Ishikawa (cell line): Measurements from ENCODE around the gene C13orf46.

Experiments
- CEBPB ChIP-seq: IDR thresholded peaks from 2 replicates; pipeline ENCODE4 v1.6.1; 2012
- CREB1 ChIP-seq: IDR thresholded peaks from 2 replicates; pipeline ENCODE4 v1.6.1; 2012; ENCODE audit warnings: low read depth
- EGR1 ChIP-seq: IDR thresholded peaks from 2 replicates; pipeline ENCODE4 v1.6.1; 2012
- EP300 ChIP-seq: IDR thresholded peaks from 2 replicates; pipeline ENCODE4 v1.6.1; 2012; ENCODE audit warnings: borderline replicate concordance
- FOXM1 ChIP-seq: IDR thresholded peaks from 2 replicates; pipeline ENCODE4 v1.6.1; 2012; ENCODE audit warnings: low read depth, borderline replicate concordance
- NFIC ChIP-seq: IDR thresholded peaks from 2 replicates; pipeline ENCODE4 v1.6.1; 2012
- RAD21 ChIP-seq: IDR thresholded peaks from 2 replicates; pipeline ENCODE4 v1.6.1; 2012; ENCODE audit warnings: low read depth
- REST ChIP-seq: IDR thresholded peaks from 2 replicates; pipeline ENCODE4 v1.6.1; 2012; ENCODE audit warnings: low read depth, mild to moderate bottlenecking
- TAF1 ChIP-seq: IDR thresholded peaks from 2 replicates; pipeline ENCODE4 v1.6.1; 2012; ENCODE audit warnings: low read depth, mild to moderate bottlenecking
- TCF12 ChIP-seq: IDR thresholded peaks from 2 replicates; pipeline ENCODE4 v1.6.1; 2012; ENCODE audit warnings: low read depth
- TEAD4 ChIP-seq: IDR thresholded peaks from 2 replicates; pipeline ENCODE4 v1.6.1; 2012
- YY1 ChIP-seq: IDR thresholded peaks from 2 replicates; pipeline ENCODE4 v1.6.1; 2012; ENCODE audit warnings: low read depth
- ZBTB7A ChIP-seq: IDR thresholded peaks from 2 replicates; pipeline ENCODE4 v1.6.1; 2012; ENCODE audit warnings: low read depth
- TF ChIP-seq, protein P1 (sequence below): IDR thresholded peaks from 2 replicates; pipeline ENCODE4 v1.6.1; 2012
- TF ChIP-seq, protein P2 (sequence below): IDR thresholded peaks from 2 replicates; pipeline ENCODE4 v1.6.1; 2012

The C13orf46 gene

DNA sequence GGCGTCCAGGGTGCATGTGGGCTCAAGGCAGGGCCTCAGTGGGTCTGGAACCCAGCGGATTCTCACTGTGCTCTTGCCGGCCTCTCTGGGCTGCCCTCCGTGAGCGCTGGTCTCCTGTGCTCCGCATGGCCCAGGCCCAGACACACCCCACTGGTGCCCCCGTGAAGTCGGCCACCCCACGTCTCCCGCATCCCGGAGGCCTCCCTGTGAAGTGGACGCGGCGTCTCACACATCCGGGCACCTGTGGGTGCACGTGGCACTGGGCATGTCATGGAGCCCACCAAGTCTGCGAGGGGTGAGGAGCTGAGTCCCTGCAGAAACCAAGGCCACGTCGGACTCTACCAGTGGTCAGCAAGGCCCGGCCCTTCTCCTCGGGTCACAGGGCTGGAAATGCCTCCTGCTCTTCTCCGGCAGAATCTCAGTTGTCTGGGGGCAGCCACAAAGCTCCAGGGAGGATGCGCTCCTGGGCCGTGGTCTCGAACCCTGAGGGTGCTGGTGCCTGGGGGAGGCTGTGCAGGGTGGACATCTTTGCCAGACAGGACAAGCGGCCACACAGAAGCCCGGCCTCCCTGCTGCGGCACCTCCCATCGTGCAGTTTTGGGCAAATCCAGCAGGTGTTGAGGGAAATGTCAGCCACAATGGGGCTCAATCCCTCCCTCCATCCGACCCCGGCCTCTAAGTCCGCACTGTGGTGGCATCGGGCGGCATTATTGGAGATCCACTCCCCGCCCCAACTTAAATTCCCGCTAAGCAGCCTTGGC lies 2.2 kb downstream of the C13orf46 start:
- TF ChIP-seq EGR1 (no peak), FOXM1 (no peak), TAF1 (no peak), NFIC (no peak)

DNA sequence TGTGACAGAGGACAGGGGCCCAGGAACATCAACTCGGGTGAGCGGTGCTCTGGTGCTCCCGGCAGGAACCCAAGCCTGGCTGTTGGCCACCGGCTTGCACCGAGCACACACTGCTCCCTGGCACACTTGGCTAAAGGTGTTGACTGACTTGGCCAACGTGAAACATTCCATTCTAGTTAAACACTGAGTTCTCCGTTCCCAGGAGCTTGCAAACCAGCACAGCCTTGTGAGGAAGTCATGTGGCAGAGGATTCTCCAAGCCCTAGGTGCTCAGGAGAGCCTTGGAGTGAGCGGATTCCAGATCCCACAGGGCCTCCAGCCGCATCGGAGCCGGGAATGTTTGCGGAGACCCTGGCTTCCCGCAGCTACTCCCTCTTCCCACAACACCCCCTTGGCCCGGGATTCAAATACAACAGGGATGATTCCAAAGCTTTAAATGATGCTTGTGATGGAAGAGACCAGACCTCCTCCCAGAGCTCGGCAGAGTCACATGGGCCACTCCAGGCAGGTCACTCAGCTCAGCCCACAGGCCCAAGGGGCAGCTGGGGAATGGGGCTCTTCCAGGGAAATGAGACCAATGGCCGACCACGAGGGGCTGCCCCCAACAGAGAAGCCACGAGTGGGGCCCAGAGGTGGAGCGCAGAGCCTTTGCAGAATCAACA lies 2.9 kb downstream of the C13orf46 start:
- TF ChIP-seq EGR1: no peak
- TF ChIP-seq NFIC: peak; percentile 58; the same call in 1 of the 2 replicates

DNA sequence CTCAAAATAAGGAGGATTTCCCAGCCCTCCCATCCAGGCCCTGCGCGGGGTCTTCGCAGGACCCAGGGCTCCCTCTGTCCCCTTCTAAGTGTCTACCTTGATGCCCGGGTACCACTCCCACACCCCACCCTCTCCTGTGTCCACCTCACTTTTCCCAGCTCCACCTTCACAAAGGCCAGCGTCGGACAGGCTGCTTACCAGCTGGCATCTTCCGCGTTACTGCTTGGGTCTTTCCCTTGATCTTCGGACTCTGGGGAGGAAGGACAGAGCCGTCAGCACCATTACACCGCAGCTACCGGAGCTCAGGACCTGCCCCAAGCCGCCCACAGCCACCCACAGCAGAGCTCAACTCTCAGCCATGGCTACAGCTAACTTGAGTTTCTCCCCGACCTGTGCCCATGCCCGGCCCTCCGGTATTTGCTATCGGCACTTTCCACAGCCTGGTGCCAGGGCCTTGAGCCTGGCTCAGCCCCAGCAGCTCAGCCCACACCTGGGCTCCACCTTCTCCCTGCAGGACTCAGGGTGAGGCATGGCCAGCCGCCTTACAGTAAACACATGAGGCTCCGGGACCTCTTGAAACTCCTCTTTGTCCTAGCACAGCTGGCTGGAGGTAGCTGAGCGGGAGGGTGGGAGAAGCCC lies 3.8 kb downstream of the C13orf46 start:
- no peak for TF ChIP-seq NFIC
- no peak for TF ChIP-seq FOXM1
- no peak for TF ChIP-seq ZBTB7A
- no peak for TF ChIP-seq CREB1
- TF ChIP-seq RAD21: no peak
- TF ChIP-seq, protein P1, sequence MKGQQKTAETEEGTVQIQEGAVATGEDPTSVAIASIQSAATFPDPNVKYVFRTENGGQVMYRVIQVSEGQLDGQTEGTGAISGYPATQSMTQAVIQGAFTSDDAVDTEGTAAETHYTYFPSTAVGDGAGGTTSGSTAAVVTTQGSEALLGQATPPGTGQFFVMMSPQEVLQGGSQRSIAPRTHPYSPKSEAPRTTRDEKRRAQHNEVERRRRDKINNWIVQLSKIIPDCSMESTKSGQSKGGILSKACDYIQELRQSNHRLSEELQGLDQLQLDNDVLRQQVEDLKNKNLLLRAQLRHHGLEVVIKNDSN: no peak
- no peak for TF ChIP-seq REST
- TF ChIP-seq, protein P2, sequence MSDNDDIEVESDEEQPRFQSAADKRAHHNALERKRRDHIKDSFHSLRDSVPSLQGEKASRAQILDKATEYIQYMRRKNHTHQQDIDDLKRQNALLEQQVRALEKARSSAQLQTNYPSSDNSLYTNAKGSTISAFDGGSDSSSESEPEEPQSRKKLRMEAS: no peak
- TF ChIP-seq CEBPB: no peak
- no peak for TF ChIP-seq YY1
- no peak for TF ChIP-seq TEAD4
- no peak for TF ChIP-seq EP300
- no peak for TF ChIP-seq TAF1
- TF ChIP-seq TCF12: no peak

GRCh38 chr13:113969311-113969972 lies 4.4 kb downstream of the C13orf46 start:
- TF ChIP-seq, protein P2: no peak
- TF ChIP-seq, protein P1: no peak
- no peak for TF ChIP-seq CEBPB
- no peak for TF ChIP-seq EGR1
- TF ChIP-seq RAD21: no peak
- no peak for TF ChIP-seq REST
- TF ChIP-seq FOXM1: no peak
- no peak for TF ChIP-seq TCF12
- TF ChIP-seq EP300: no peak
- no peak for TF ChIP-seq CREB1
- TF ChIP-seq TEAD4: no peak

GRCh38 chr13:113968463-113969310 lies 5.2 kb downstream of the C13orf46 start:
- no peak for TF ChIP-seq NFIC
- TF ChIP-seq CREB1: no peak
- no peak for TF ChIP-seq TAF1
- no peak for TF ChIP-seq FOXM1
- TF ChIP-seq EGR1: no peak
- no peak for TF ChIP-seq TEAD4
- no peak for TF ChIP-seq EP300
- TF ChIP-seq CEBPB: no peak
- TF ChIP-seq RAD21: no peak
- no peak for TF ChIP-seq TCF12
- no peak for TF ChIP-seq REST
- TF ChIP-seq, protein P2: no peak
- no peak for TF ChIP-seq YY1
- TF ChIP-seq ZBTB7A: no peak
- TF ChIP-seq, protein P1: no peak
